ENCODE data around the gene FBXW7.

DNA sequence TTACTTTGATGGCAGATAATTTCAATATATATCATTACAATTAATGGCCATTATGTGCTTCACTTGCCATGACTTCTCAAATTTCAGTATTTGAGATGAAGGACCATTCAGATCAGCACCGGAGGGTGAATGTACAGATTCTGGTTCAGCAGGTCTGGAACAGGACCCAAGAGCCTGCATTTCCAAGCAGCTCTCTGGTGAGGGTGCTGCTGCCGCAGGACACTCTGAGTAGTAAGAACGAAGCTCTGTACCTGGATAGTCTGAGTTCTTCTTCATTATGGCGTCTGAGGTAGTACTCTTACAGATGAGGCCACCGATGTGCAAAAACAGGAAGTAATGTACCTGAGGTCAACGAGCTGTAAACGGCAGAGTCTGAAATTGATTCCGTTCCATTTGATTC lies 228.2 kb downstream of the FBXW7 start:
- no peak for TF ChIP-seq POLR2AphosphoS5 (IDR thresholded peaks at IDR 0.05; ENCODE audit: low read depth, low read length)
- TF ChIP-seq FOXP2 (optimal IDR thresholded peaks at IDR 0.05; ENCODE audit: borderline replicate concordance, extremely low read depth, extremely low read length, insufficient read depth) = no peak
- TF ChIP-seq TAF1 (IDR thresholded peaks at IDR 0.05; ENCODE audit: borderline replicate concordance, insufficient read depth, low read length) = no peak
- no peak for TF ChIP-seq SIN3A (IDR thresholded peaks at IDR 0.05; ENCODE audit: borderline replicate concordance, insufficient read depth, low read length)
- TF ChIP-seq, protein P1, sequence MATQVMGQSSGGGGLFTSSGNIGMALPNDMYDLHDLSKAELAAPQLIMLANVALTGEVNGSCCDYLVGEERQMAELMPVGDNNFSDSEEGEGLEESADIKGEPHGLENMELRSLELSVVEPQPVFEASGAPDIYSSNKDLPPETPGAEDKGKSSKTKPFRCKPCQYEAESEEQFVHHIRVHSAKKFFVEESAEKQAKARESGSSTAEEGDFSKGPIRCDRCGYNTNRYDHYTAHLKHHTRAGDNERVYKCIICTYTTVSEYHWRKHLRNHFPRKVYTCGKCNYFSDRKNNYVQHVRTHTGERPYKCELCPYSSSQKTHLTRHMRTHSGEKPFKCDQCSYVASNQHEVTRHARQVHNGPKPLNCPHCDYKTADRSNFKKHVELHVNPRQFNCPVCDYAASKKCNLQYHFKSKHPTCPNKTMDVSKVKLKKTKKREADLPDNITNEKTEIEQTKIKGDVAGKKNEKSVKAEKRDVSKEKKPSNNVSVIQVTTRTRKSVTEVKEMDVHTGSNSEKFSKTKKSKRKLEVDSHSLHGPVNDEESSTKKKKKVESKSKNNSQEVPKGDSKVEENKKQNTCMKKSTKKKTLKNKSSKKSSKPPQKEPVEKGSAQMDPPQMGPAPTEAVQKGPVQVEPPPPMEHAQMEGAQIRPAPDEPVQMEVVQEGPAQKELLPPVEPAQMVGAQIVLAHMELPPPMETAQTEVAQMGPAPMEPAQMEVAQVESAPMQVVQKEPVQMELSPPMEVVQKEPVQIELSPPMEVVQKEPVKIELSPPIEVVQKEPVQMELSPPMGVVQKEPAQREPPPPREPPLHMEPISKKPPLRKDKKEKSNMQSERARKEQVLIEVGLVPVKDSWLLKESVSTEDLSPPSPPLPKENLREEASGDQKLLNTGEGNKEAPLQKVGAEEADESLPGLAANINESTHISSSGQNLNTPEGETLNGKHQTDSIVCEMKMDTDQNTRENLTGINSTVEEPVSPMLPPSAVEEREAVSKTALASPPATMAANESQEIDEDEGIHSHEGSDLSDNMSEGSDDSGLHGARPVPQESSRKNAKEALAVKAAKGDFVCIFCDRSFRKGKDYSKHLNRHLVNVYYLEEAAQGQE (IDR thresholded peaks at IDR 0.05; ENCODE audit: insufficient read depth in 1 of 2, low read depth in 2 of 2, low read length in 2 of 2) = no peak

All from PFSK-1 (cell line).